ENCODE results near the gene TICRR. TPM values are rescaled to one million over a fixed set of nuclear protein-coding genes. Genes with fewer than 3 reads are reported as not detected.

The TICRR gene
- total and polyA plus RNA-seq, 2 of the 13 experiments (the other 11 are each of a cell fraction or from before 2014, with no cell fraction given), result 4.1 to 14.3 TPM

GRCh38 chr15:89669941-89670340 is 94.7 kb downstream of the TICRR start:
- no peak for ATAC-seq
- H3K36me3 ChIP-seq (replicated peaks in 1 of 2; ENCODE audit: control insufficient read depth in 1 of 2, insufficient read depth in 2 of 2, low read length in 2 of 2), result no peaks in the 10 kb centered on the region
- no peaks in the 10 kb centered on the region for H3K79me2 ChIP-seq (ENCODE audit: insufficient read depth, low read length)
- H3K4me3 ChIP-seq (replicated peaks in 1 of 3; ENCODE audit: insufficient read depth in 1 of 3, low read depth in 2 of 3, low read length in 3 of 3), result no peak overlapping the region
- intact Hi-C loops (cut with micrococcal nuclease; ENCODE audit: unreplicated experiment) (loop anchor here (10.0 kb wide), 1 partner anchor 175 kb away; the partner anchor contains the start of gene RHCG), in situ Hi-C loops (cut with HindIII; ENCODE audit: extremely low pct_ligation_motif_present, low pct_unique_long_range_greater_than_20kb) (no loop called here)
- 98% methylated on average over 7 of the region's 15 CpGs for WGBS (ENCODE audit: low lambda C conversion rate)
- BruUV-seq (replicated peaks), result no TSS peak
- ChIA-PET POLR2A (no interaction called here), CTCF (ENCODE audit: low intra/inter-chr PET ratio, low total read pairs) (no interaction called here)
- H3K4me2 ChIP-seq (ENCODE audit: low read depth, low read length), result no peak overlapping the region
- DNase-seq (ENCODE audit: low spot score), result no peak
- H4K20me1 ChIP-seq (ENCODE audit: insufficient read depth, low read length), result no peaks in the 10 kb centered on the region
- no peak overlapping the region for H3K27ac ChIP-seq (ENCODE audit: extremely low read length, insufficient read depth, low read length)
- H2AFZ ChIP-seq (ENCODE audit: low read length), result no peak overlapping the region
- TF ChIP-seq ZNF451 (CRISPR knock-in tag; IDR thresholded peaks at IDR 0.05), result no peak
- no peak for TF ChIP-seq RBM22 (optimal IDR thresholded peaks at IDR 0.05; ENCODE audit: low read length)
- peaks cover 30% of the 10 kb centered on the region for H3K4me1 ChIP-seq (ENCODE audit: insufficient read depth, low read length)
- no peak for FAIRE-seq
- no peaks in the 10 kb centered on the region for H3K9me3 ChIP-seq (ENCODE audit: low read length)
- H3K27me3 ChIP-seq (ENCODE audit: control insufficient read depth in 1 of 2, insufficient read depth in 2 of 2, low read length in 2 of 2), result no peaks in the 10 kb centered on the region
- no peak overlapping the region for H3K9ac ChIP-seq (ENCODE audit: insufficient read depth, low read depth, low read length)

GRCh38 chr15:89670971-89671560 is 95.8 kb downstream of the TICRR start:
- H3K79me2 ChIP-seq (ENCODE audit: insufficient read depth, low read length), result no peaks in the 10 kb centered on the region
- in situ Hi-C loops (cut with HindIII; ENCODE audit: extremely low pct_ligation_motif_present, low pct_unique_long_range_greater_than_20kb) (no loop called here), intact Hi-C loops (cut with micrococcal nuclease; ENCODE audit: unreplicated experiment) (loop anchor here (10.0 kb wide), 1 partner anchor 176 kb away; the partner anchor contains the start of gene RHCG)
- no peaks in the 10 kb centered on the region for H3K9me3 ChIP-seq (ENCODE audit: low read length)
- ChIA-PET POLR2A (no interaction called here), CTCF (ENCODE audit: low intra/inter-chr PET ratio, low total read pairs) (no interaction called here)
- H3K36me3 ChIP-seq (replicated peaks in 1 of 2; ENCODE audit: control insufficient read depth in 1 of 2, insufficient read depth in 2 of 2, low read length in 2 of 2), result no peaks in the 10 kb centered on the region
- H2AFZ ChIP-seq (ENCODE audit: low read length), result no peak overlapping the region
- DNase-seq (ENCODE audit: low spot score) (no peak), ATAC-seq (no peak), FAIRE-seq (no peak)
- no peaks in the 10 kb centered on the region for H3K27me3 ChIP-seq (ENCODE audit: control insufficient read depth in 1 of 2, insufficient read depth in 2 of 2, low read length in 2 of 2)
- no peak overlapping the region for H3K4me2 ChIP-seq (ENCODE audit: low read depth, low read length)
- H3K4me3 ChIP-seq (replicated peaks in 1 of 3; ENCODE audit: insufficient read depth in 1 of 3, low read depth in 2 of 3, low read length in 3 of 3), result no peak overlapping the region
- WGBS (ENCODE audit: low lambda C conversion rate), result 93% methylated on average over 5 of the region's 12 CpGs
- no peak overlapping the region for H3K27ac ChIP-seq (ENCODE audit: extremely low read length, insufficient read depth, low read length)
- no peaks in the 10 kb centered on the region for H4K20me1 ChIP-seq (ENCODE audit: insufficient read depth, low read length)
- H3K9ac ChIP-seq (ENCODE audit: insufficient read depth, low read depth, low read length), result no peak overlapping the region
- no TSS peak for BruUV-seq (replicated peaks)
- TF ChIP-seq ZNF615 (CRISPR knock-in tag; IDR thresholded peaks at IDR 0.05; ENCODE audit: borderline replicate concordance), result no peak
- no peak for TF ChIP-seq PAF1 (CRISPR knock-in tag; IDR thresholded peaks at IDR 0.05)
- TF ChIP-seq HOXA5 (CRISPR knock-in tag; IDR thresholded peaks at IDR 0.05), result no peak
- no peak for TF ChIP-seq NPAS2 (CRISPR knock-in tag; IDR thresholded peaks at IDR 0.05; ENCODE audit: borderline replicate concordance)
- no peak for TF ChIP-seq SAFB2 (CRISPR knock-in tag; IDR thresholded peaks at IDR 0.05; ENCODE audit: borderline replicate concordance, low read depth)
- no peak for TF ChIP-seq RORA (CRISPR knock-in tag; IDR thresholded peaks at IDR 0.05)
- TF ChIP-seq ZNF331 (CRISPR knock-in tag; IDR thresholded peaks at IDR 0.05), result no peak
- TF ChIP-seq SMAD1 (CRISPR knock-in tag; IDR thresholded peaks at IDR 0.05; ENCODE audit: borderline replicate concordance, low read depth), result no peak
- no peak for TF ChIP-seq SCMH1 (CRISPR knock-in tag; IDR thresholded peaks at IDR 0.05; ENCODE audit: borderline replicate concordance)
- TF ChIP-seq NFE2L2 (IDR thresholded peaks at IDR 0.05; ENCODE audit: low read length), result no peak
- no peak for TF ChIP-seq ZNF749 (CRISPR knock-in tag; IDR thresholded peaks at IDR 0.05; ENCODE audit: borderline replicate concordance)
- TF ChIP-seq ZNF34 (CRISPR knock-in tag; IDR thresholded peaks at IDR 0.05; ENCODE audit: borderline replicate concordance), result no peak
- no peak for TF ChIP-seq PTBP1 (IDR thresholded peaks at IDR 0.05; ENCODE audit: low read depth, low read length, poor library complexity, severe bottlenecking)
- H3K4me1 ChIP-seq (ENCODE audit: insufficient read depth, low read length), result peaks cover 36% of the 10 kb centered on the region
